NT2/D1 (cell line): ENCODE data around the gene SDCCAG8.

Experiments used
- SUZ12 ChIP-seq: IDR thresholded peaks from 2 replicates; pipeline ENCODE4 v1.6.1; 2011; ENCODE audit not compliant: insufficient read length, insufficient read depth; ENCODE audit errors: extremely low read depth
- YY1 ChIP-seq: IDR thresholded peaks from 2 replicates; pipeline ENCODE4 v1.6.1; 2011; ENCODE audit not compliant: insufficient read length, insufficient read depth
- ZNF274 ChIP-seq: IDR thresholded peaks from 2 replicates; pipeline ENCODE4 v1.6.1; 2011; ENCODE audit warnings: mild to moderate bottlenecking, low read depth, low read length

GRCh38 chr1:243351337-243351736 lies 95.5 kb downstream of the SDCCAG8 start:
- TF ChIP-seq ZNF274, result no peak
- TF ChIP-seq YY1, result no peak
- no peak for TF ChIP-seq SUZ12
